HuH-7 (cell line): ENCODE measurements around the gene CALHM5.

Source experiments
- DNase-seq: peaks from one replicate; pipeline ENCODE4 v3.0.0; 2011; ENCODE audit warnings: low spot score

CALHM5 gene

DNA sequence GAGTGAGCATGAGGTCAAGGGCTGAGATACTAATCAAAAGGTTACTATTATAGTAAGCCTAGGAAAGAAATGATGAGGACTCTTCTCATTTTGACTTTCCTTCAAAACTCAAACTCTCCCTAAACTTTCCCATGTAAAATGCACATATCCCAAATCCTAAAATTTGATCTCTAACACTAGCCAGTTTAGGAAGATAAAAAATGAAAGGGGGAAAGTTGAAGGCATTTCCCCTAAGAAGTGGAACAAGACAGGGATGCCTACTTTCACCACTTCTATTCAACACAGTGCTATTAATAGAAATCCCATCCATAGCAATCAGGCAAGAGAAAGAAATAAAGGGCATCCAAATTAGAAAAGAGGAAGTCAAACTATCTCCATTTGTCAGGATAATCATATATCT lies 2.9 kb upstream of the CALHM5 start:
- no peak for DNase-seq

DNA sequence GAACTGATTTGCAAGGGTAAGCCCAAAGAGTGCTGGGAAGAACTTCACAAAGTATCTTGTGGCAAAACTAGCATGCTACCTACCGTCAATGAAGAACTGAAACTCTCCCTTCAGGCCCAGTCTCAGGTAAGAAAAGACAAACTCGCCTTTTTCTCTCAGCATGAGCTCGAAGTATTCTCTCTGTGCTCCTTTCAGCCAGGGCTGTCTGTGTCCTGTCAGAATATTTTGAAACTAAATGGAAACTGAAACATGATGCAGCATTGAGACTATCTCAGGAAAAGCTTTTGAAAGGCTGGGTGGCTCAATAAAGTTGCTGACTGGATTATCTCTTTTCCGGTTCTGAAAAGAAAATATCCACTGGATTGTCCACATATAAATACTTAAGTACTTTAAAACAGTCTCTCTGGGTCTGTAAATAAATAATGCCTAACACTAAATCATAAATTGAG lies 696 bp downstream of the CALHM5 start:
- DNase-seq, result no peak

DNA sequence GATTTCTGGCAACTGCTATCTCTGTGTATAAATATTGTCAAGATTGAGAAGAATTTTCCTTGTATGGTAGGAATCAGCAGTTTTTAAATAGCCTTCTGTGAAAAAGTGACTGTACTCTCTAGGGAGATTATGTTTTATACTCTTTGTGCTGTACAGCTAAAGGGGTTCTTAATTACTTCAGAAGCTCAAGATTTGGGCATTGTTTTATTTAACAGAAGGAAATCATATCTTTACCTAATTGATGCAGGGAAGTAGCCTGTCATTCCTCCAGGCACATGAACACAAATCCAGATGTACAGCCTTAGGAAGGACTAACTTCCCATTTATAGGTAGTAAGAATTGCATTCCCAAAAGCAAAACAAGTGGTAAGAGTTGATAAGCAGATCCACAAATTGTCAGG lies 1.3 kb downstream of the CALHM5 start:
- DNase-seq, result no peak

DNA sequence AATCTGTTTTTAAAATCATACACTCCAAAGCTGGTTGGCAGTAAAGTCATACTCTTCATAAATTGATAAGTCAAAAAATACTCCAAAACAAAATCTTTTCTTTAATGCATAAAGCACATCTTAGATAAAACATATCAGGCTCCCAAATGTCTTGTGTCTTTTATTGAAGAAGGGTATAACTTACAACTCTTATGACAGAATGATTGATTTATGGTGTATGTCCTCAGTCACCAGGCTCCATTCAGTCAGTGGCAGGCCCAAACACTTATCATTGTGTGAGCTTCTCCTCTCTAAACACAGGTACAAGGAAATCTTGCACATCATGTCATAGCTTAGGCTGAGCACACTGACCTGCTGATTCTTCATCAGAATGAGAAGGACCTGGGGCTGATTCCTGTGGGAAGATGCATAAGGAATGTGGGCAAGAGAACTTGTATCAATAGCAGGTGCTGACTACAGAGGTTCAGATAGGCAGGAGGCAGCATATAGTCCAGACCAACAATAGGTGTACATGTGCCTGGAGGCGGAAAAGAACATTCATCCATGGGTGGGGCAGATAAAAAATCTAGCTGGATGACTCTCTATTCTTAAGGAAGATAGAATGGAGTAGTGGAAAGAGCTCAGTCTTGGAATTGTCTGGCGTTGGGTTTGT lies 1.9 kb downstream of the CALHM5 start:
- DNase-seq, result no peak

DNA sequence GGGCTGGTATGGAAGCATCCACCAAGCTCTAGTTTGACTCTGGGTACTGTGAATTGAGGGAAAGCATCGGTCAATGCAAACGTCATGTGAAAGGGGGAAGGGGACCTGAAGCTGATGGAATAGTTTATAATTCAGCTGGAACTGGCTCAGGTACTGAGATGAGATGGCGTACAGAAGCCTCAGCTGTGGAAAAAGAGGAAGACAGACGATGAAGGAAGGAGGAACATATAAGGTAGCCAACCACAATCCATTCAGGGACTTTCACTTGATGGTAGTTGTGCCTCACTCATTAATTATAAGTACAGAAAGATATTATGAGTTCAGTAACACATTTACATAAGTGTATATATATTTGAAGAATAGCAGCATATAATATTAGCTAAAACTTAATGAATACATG lies 2.7 kb downstream of the CALHM5 start:
- no peak for DNase-seq

DNA sequence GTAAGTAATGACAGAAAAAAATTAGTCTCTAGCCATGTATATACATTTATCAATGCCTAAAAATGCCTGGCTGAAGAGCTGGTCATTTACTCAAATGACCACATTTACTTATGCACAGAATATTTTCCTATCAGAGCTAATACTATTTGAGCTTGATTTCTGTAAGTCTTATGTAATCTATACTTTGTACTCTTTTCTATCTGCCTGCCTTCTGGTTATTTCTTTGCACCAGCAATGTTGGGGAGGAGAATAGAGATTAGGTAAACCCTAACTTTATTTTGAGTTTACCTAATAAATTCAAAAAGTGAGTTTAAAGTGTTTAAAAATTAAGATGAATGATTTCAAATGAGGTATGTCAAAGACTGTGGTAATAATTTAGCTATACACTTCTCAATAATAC lies 3.7 kb downstream of the CALHM5 start:
- DNase-seq, result no peak

DNA sequence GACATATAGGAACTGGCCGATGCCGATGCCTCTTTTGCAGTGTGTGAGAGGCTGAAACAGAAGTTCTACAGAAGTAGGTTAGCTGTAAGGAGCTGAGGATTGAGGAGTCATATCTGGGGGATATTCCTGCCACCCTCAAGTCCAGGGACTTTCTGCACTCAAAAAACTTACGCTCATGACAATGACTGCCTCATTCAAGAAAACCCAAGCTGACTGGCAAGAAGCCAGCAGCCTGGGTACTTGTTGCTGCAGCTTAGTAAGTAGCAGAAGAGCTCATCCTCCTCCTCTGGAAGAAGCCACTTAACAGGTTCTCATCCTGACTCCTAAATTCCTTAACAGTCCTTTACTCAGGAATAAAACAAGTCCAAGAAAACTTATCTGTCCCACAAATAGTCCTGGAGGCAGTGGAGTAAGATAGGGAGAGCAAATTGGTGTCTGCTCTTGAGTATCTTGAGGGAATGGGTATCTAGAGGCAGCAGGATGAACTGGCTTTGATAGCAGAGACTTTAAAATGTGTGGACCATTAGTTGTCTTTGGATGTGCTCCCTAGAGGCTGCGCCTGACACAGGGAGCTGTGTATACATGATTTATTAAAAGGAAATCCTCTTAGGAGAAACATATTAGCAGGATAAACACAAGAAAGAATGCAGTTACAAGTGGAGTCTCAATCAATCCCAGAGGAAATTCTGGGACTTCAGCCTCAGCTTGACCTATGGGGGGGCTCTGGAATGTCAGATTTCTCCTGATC lies 7.4 kb downstream of the CALHM5 start:
- DNase-seq, result no peak

DNA sequence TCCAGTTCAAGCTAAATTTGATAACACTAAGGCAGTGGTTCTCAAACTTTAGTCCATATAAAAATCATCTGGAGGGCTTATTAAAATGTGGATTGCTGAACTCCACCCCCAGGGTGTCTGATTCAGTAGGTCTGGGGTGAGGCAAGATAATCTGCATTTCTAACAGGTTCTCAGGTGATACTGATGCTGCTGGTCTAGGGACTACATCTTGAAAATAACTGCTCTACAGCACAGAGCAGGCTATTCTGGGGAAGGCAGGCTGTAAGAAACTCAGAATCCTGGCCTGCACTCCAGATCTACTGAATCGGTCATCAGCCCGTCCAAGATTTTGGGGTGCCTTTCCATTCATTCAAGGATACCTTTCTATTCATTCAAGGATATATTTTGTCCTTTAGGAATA lies 11.5 kb downstream of the CALHM5 start:
- no peak for DNase-seq

DNA sequence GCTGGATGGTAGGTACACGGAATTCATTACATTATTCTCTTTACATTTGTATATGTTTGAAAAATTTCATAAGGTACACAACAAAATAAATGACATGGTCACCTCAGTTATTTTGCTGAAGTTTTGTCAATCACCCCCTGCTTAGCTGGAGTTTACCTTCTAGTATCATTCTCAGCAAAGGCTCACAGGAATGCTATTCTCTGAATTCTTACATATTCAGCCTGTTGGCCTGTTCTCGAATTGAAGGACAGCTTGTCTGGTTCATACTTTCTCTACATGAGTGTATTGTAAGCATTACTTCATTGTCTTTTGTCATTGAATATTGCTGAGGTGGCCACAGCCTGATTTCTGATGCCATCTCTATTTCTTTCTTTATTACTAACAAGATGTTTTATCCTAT lies 12.8 kb downstream of the CALHM5 start:
- DNase-seq, result no peak

DNA sequence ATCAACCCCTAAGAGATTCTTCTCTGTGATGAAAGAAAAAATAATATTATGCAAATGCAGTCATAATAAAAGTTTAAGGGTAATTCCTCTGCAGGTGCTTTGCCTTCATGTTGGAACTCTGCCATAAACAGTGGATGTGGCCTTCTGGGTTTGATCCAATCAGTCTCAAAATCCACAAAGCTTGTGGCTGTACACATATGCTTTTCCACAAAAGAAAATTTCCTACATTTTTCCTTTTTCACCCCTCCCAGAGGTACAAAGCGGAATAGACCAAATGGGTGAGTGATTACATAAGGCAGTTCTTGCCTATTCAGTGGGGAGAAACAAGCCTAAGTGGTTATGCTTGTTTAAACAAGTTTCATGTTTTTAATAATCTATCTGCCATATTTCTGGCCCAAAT lies 16.7 kb downstream of the CALHM5 start:
- DNase-seq, result no peak

DNA sequence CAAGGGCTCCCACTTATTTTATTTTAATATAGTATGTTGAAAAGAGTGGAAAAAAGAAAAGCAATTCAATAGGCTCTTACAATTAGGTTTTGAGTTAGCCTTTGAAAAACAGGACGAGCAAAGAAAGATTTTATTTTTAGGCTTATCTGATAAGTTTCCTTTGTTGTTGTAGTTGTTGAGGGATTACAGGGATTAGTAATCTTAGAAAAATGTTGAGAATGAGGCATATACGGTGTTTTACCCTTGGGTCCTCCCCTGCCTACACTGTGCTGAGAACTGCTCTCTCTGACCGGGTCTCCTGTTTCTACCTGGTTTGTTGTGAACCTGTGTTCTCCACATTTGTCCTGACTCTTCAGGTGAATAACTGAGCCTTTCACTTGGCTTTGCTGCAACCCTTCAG lies 17.3 kb downstream of the CALHM5 start:
- no peak for DNase-seq

DNA sequence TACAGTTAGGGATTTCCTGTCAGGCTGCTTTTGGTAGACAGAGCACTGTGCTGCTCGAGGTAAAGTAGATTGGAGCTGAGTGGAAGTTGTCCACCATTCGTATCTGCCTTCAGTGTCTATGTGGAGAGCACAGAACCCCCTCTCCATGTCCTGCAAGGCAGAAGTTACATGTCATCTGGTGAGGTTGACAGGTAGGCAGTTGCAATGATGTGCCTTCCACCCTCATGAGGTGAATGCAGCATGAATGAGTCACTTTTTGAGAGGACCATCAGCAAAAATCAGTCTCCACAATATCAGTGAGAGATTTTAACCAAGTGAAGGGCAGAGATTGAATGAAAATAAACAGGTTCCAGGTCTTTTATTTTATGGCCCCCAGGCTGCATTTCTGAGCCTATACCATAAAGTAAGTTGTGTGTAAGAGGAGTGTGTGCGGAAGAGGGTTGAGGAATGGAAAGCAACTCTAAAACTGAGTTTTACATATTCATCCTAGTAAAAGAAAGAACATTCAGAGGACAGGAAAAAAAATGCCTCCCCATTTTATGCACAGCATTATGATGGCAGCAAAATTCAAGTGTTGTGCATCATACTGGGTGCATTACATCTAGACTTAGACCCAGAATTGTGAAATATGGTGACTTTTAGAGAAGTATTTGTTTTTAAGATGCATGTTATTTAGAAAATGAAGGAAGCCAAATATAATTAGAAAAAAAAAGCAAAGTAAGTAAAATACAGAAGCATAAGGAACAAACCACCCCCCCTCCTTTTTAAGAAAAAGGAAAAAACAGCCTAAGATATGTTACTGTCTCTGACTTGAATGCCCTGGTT lies 18.2 kb downstream of the CALHM5 start:
- DNase-seq, result no peak

DNA sequence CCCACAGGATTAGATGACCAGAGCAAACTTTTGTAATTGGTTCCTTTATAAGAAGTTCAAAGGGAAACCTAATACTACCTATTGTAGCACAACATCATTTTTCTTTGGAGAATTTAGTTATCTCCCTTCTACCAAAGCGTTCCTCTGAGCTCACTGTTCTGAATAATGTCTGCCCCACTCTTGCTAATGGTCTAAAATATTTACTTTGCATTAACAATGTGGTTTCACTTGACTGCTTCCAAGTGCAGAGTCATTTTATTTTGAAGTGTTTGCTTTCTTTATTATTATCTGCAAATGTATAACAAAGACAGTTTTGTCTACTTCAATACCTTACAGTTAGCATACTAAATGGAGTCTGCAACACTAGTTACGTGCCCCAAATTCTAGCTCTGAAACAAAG lies 19.0 kb downstream of the CALHM5 start:
- no peak for DNase-seq

DNA sequence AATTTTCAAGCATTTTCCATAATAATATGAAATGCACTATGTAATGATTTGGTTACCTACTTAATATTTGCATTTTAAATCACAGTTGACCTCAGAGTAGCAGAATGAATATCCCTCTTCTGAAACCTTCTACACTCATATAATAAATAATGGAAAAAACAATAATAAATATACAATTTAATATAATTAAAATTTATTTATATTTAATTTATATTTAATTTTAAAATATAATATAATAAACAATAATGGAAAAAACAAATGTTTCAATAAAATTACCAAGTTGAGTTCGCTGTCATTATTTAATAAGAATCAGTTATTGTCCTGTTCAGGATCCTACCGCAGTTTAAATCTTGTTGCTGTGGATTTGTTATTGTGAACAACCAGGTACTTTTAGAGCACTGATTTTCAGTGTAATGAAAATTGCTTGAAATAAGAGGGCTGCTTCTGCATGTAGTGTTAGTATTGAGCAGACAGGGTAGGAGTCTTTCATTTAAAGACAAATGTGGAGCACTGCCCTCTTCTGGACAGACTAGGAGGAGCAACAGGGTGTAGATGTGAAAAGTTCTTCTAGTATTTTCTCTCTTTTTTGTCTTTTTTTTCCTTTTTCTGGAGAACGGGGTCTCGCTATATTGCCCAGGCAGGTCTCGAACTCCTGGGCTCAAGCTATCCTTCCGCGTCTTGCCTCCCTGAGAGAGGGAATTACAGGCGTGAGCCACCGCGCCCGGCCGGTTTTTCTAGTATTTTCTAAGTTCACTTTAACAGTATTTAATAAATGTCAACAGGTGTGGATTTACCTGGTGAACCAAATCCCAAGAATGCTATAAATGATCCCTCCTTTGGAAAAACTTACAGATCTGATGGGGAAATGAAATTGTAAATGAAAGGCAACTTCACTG lies 20.5 kb downstream of the CALHM5 start:
- peak; percentile 36 for DNase-seq

DNA sequence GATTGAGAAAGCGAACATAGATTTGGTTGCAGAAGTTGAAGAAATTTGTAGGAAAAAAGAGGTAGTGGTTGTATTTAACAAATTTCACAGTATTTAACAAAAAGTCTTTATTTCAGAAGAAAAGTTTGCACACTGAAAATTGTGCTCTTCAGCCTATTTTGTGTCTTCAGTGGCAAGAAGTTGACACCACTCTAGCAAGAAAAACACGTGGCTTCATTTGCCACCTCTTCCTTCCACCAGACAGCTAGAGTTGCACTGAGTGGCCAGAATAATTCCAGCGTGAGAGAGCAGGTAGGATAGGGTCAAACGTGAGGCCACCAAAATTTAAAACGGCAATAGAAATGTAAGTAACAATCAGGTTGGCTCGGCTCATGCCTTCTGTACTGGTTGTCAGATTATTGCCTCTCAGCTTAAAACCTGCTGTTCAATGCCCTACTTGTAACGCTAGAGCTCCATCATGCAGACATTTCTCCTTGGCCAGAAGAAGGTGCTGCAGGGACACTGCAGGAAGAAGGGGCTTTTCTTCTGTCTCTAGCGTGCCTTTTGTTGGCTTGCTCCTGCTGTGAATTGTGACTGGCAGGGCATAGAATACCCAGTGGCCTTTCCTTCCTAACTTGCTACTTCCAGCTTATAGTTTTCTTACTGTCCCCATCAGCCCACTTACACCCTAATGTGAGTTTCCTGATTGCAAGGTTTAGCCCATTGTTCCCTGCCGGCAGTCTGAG lies 22.0 kb downstream of the CALHM5 start:
- DNase-seq, result no peak

DNA sequence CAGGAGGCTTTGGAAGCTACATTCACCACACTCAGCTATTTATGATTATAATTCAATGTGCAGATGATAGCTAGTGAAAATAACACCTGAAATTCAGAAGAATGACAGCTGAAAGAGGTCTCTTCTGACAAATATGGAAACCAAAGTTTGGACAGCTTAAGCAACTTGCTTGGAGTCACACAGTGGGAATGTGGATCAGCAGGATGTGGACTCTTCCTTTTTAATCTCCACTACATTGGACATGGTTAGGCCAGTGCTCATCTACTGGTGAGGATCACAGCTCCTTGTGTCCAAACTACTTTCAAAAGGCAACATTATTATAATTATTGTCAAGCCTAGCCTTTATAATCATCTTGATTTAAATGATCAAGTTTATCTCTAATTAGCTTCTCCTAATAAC lies 23.7 kb downstream of the CALHM5 start:
- DNase-seq, result no peak

DNA sequence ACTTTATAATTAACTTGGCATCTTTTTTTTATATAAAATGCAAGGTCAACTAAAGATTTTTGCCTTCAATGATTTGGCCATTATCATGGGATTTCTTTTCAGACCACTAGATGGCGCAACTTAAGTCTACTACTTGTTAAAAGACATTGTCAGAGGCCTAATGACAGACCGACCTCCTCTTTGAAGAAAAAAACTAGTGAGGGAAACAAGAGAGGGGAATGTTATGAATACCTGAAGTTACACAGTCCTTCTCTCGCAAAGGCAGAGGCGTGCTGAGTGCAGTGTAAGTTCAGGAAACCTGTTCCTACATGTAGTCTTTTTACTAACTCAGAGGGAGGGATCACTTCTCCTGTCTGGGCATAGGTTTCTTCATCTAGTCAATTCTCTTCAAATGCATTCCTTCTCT lies 24.8 kb downstream of the CALHM5 start:
- peak; percentile 34 for DNase-seq

DNA sequence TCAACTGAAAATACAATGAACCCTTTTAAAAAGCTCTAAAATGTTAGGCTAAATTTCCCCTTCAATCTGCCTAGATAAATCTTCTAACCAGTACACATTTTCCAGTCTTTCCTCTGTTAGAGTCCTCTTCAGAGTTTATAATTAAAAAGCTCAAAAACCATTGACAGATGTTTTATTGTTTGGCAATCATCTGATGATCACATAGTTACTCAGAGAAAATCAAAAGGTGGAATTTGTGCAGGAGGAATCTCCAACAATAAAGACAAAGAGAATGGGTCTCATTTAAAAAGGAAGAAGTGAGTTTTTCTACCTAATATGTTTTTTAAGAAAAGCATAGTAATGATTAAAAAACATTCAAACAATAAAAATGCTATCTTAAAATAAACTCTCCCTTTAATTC lies 31.0 kb downstream of the CALHM5 start:
- no peak for DNase-seq

DNA sequence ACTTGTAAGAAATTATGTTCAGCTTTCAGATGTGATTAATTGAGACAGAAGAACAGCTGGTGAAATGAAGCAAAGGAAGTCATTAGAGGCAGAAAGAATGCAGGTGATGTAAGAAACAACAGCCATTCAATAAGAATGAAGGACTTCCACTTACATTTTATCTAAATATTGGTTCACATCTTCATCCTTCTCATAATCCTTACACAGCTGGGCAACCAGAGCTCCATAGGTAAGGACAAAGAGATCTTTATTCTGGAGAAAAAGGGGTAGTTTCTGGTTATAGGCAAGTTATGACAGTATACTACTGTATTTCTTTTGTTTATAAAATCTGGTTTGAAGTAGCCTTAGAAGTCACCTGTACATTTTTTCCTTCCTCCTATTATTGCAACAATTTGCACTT lies 31.7 kb downstream of the CALHM5 start:
- DNase-seq, result no peak

DNA sequence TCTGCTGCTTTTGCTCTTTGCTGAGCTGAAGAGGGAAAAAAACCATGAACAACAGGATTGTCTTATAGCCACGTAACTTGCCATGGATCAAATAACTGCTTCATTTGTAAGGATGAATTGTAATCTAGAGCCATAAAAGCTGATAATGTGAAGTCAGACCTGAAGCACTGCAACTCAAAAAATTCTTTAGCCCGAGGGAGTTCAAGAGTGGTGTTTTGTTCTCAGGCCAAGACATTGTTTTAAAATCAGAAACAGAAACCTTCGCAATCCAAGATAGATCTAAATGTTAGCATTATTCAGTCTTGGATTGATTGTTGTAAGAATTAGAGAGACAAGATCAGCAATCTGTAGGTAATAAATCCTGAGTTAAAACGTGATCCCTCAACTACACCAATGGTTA lies 34.2 kb downstream of the CALHM5 start, which contains the start of gene TRAPPC3L:
TRAPPC3L (minus strand) TSS at position 34 of the 400 bp plus-strand sequence. CDS start 170 bp downstream, outside the sequence.
- no peak for DNase-seq

DNA sequence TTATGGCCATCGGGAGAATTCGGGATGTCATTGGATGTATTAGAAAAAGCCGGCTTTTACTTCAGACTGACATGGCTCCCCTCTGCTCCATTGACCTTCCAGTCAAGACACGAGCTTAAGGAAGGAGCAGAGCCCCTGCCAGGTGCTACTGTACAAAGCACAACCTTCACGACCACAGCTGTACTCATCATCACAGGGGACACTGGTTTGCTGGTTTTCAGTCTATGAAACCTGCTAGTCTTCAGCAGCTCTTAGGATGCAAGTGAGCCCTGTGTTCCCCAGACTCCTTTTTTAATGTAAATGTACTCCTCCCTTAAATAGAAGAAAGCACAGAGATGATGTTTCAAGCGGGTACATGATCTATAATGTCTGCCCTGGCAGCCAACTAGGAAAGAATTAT lies 35.9 kb downstream of the CALHM5 start:
- DNase-seq, result no peak
